Psoas muscle (tissue), 8 donors: ENCODE results near the gene CHD6. TPM values are rescaled to one million over a fixed set of nuclear protein-coding genes. Genes with fewer than 3 reads are reported as not detected.

Source experiments
- ATAC-seq, 4 donors: fragments of 200-7000 bp; cut with Tn5 transposase; one replicate each; pipeline ENCODE4 v1.9.1; 2020; ENCODE audit warnings: moderate library complexity in 3 of 4, mild to moderate bottlenecking in 2 of 4
- DNase-seq, 2 donors: peaks; one replicate each; pipeline ENCODE4 v3.0.0-alpha.2; 2020
- H3K27ac ChIP-seq: fragments of 200-600 bp; one replicate; pipeline ENCODE4 v1.8.0; 2022
- H3K27me3 ChIP-seq, 3 donors: fragments of 200-600 bp in 1 of 3; one replicate each; pipeline versions ENCODE4 v1.6.1 to v1.8.0; 2013 to 2022; ENCODE audit warnings: low read length in 2 of 3, mild to moderate bottlenecking in 2 of 3, moderate library complexity in 1 of 3; ENCODE audit not compliant: insufficient read depth in 3 of 3
- H3K36me3 ChIP-seq, 2 donors: fragments of 200-600 bp in 1 of 2; one replicate each; pipeline versions ENCODE4 v1.6.1 to v1.8.0; 2013 to 2022; ENCODE audit warnings: low read depth in 1 of 2, mild to moderate bottlenecking in 1 of 2, moderate library complexity in 1 of 2; ENCODE audit not compliant: insufficient read depth in 1 of 2
- H3K4me1 ChIP-seq: fragments of 200-600 bp; one replicate; pipeline ENCODE4 v1.8.0; 2022
- H3K4me3 ChIP-seq: fragments of 200-600 bp; one replicate; pipeline ENCODE4 v1.8.0; 2022; ENCODE audit warnings: mild to moderate bottlenecking
- H3K9me3 ChIP-seq: fragments of 200-600 bp; one replicate; pipeline ENCODE4 v1.8.0; 2022
- CTCF ChIP-seq: fragments of 200-600 bp; IDR thresholded peaks from one replicate; pipeline ENCODE4 v1.8.0; 2022; ENCODE audit warnings: antibody characterized with exemption
- WGBS, 3 donors: extraction: QIAGEN DNeasy Blood & Tissue Kit; methylation state at CpG; one replicate each; pipeline versions ENCODE4 v1.1.6 to v1.1.7; 2013; 5-methylcytosine and 5-hydroxymethylcytosine counted together
- intact Hi-C, 2 donors: fragments of 100-400 bp; cut with DNase I; formaldehyde crosslinking; loops; one replicate each; pipeline versions ENCODE4 v1.11.0 to v1.14.2; 2022
- polyA plus RNA-seq, 3 donors: library from polyadenylated mRNA; stranded (reverse); fragments of 200-250 nt; gene quantifications; one replicate each; pipeline ENCODE4 v1.2.3, GENCODE V29; 2013
- total RNA-seq, 4 donors: library from RNA; stranded (reverse); fragmentation: NEBNext Ultra II Directional in 2 of 4; extraction: Animal tissue kit (Norgen Biotek cat#: 25700) in 2 of 4; gene quantifications; one replicate each; pipeline versions ENCODE4 v1.2.1 to v1.2.4, GENCODE V29; 2021 to 2023
- donor health status: healthy with polysubstance abuse.
- donor health status: DM: no; HTN: no; CAD: no; lungs with moderate emphysema.
- donor health status: Bipolar disorder and iron deficiency.
- donor health status: healthy.
- donor health status: DM: yes; HTN: yes; CAD: no.
- donor health status: DM: no; HTN: no; CAD: no.
- donor health status: DM: no; HTN: no; CAD: no.
- donor health status: DM: yes; HTN: yes; CAD: no.

The CHD6 gene
- total and polyA plus RNA-seq, 7 donors, result 1.7 to 30.4 (median 17.2) TPM

GRCh38 chr20:41457173-41457857, 160.9 kb downstream of the CHD6 start:
- H3K4me1 ChIP-seq, result peaks cover 19% of the 10 kb centered on the region
- H3K36me3 ChIP-seq, result peaks cover 0 to 30% of the 10 kb centered on the region in 2 donors
- no peak for TF ChIP-seq CTCF
- H3K4me3 ChIP-seq, result no peak overlapping the region
- H3K27me3 ChIP-seq, result no peaks in the 10 kb centered on the region
- WGBS, 3 donors, result 74 to 95% (median 92%) methylated on average over 17 of the region's 17 CpGs
- ATAC-seq (peak in 3 of 4 donors; percentile 37 to 44 (median 37)), DNase-seq (peak in 1 of 2 donors; percentile 59)
- H3K27ac ChIP-seq, result no peak overlapping the region
- no peaks in the 10 kb centered on the region for H3K9me3 ChIP-seq
- intact Hi-C loops, result no loop called here

GRCh38 chr20:41456351-41456750, 161.8 kb downstream of the CHD6 start:
- H3K4me1 ChIP-seq, result peaks cover 19% of the 10 kb centered on the region
- H3K27ac ChIP-seq, result no peak overlapping the region
- H3K27me3 ChIP-seq, result no peaks in the 10 kb centered on the region
- DNase-seq, result no peak
- no peak overlapping the region for H3K4me3 ChIP-seq
- intact Hi-C loops, result no loop called here
- TF ChIP-seq CTCF, result no peak
- no peaks in the 10 kb centered on the region for H3K9me3 ChIP-seq
- peaks cover 0 to 40% of the 10 kb centered on the region in 2 donors for H3K36me3 ChIP-seq
- no peak for ATAC-seq

DNA sequence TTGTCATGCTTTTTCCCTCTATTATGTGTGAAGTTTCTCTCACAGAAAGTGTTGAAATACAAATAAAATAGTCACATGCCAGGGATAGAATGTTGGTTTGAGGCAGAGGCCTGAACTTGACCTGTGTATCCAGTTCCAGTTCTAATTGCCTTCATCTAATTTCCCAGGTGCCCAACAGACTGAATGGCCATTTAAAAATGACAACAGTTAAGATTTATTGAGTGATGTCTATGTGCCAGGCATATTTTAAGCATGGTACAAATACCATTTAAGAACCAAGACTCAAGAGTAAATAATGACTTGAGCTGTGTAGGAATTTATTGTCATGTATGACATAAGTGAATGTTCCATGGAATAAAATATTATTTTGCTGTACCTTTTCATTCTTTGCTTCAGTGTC, 163.9 kb downstream of the CHD6 start:
- ATAC-seq (peak; percentile 44 to 82 (median 74)), DNase-seq (no peak)
- intact Hi-C loops, result no loop called here
- Histone ChIP-seq H3K36me3 (peaks cover 0 to 61% of the 10 kb centered on the region in 2 donors), H3K4me1 (peaks cover 19% of the 10 kb centered on the region), H3K27me3 (no peaks in the 10 kb centered on the region), H3K27ac (peak overlapping the region; percentile 91), H3K4me3 (peak overlapping the region; percentile 27), H3K9me3 (no peaks in the 10 kb centered on the region)
- no peak for TF ChIP-seq CTCF

- WGBS, 3 donors, result 31 to 48% (median 38%) methylated on average over 12 of the region's 12 CpGs
- H3K9me3 ChIP-seq, result no peaks in the 10 kb centered on the region
- DNase-seq (peak in 1 of 2 donors; percentile 66), ATAC-seq (peak; percentile 75 to 89 (median 82))
- peaks cover 19% of the 10 kb centered on the region for H3K4me1 ChIP-seq
- no peak for TF ChIP-seq CTCF
- intact Hi-C loops, result no loop called here
- peak overlapping the region; percentile 91 for H3K27ac ChIP-seq
- H3K27me3 ChIP-seq, result no peaks in the 10 kb centered on the region
- peaks cover 0 to 68% of the 10 kb centered on the region in 2 donors for H3K36me3 ChIP-seq
- peak overlapping the region; percentile 27 for H3K4me3 ChIP-seq
These were observed 164.9 kb downstream of the CHD6 start for GRCh38 chr20:41453010-41453950.
